NCI-H2029 (cell line): ENCODE results near the gene PPM1F.

ENCODE experiments used
- DNase-seq: peaks from one replicate; lab custom pipeline; 2025; lab: John Stamatoyannopoulos, UW

Gene PPM1F, protein sequence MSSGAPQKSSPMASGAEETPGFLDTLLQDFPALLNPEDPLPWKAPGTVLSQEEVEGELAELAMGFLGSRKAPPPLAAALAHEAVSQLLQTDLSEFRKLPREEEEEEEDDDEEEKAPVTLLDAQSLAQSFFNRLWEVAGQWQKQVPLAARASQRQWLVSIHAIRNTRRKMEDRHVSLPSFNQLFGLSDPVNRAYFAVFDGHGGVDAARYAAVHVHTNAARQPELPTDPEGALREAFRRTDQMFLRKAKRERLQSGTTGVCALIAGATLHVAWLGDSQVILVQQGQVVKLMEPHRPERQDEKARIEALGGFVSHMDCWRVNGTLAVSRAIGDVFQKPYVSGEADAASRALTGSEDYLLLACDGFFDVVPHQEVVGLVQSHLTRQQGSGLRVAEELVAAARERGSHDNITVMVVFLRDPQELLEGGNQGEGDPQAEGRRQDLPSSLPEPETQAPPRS

DNA sequence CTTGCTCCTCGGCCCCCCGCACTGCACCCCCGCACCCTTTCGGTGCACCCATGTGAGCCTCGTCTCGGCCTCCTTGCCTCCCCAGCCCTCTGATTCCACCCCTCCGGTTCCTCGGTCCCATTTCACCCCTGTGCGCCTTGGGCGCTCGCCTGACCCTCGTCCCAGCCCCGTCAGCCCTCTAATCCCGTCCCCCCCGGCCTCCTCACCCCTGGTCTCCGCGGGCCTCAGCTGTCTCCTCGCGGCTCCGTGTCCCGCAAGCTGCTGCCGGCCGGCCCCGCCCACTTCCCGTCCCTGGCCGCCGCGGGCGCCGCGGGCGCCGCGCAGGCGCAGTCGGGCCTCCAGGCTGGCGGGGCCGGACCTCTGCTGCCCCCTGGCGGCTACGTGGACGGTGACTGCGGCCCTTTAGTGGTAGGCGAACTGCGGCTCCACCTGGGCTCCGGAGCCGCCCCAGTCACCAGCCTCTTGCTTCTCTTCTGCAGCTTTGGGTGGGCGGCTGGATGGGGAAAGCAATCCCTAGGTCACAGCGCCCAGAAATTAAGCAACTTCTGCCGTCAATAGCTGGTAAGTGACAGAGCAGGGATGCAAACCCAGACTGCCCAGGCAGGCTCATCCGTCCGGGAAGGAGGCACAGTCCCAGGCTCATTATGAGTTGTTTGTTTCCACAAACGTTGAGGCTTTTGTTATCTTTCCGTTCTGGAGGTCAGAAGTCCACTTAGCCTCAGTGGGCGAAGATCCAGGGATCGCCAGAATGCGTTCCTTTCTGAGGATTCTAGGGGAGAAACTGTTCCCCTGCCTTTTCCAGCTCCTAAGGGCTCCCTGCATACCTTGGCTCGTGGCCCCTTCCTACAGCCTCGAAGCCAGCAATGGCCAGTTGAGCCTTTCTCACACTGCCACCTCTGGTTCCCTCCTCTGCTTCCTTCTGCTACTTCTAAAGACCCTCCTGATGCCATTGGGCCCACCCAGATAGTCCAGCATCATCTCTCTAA lies at the start of gene PPM1F:
TSS of gene PPM1F (minus strand) at position 263 of the 986 bp plus-strand sequence. CDS start 6,800 bp downstream, outside the sequence.
- peak; percentile 67 for DNase-seq

DNA sequence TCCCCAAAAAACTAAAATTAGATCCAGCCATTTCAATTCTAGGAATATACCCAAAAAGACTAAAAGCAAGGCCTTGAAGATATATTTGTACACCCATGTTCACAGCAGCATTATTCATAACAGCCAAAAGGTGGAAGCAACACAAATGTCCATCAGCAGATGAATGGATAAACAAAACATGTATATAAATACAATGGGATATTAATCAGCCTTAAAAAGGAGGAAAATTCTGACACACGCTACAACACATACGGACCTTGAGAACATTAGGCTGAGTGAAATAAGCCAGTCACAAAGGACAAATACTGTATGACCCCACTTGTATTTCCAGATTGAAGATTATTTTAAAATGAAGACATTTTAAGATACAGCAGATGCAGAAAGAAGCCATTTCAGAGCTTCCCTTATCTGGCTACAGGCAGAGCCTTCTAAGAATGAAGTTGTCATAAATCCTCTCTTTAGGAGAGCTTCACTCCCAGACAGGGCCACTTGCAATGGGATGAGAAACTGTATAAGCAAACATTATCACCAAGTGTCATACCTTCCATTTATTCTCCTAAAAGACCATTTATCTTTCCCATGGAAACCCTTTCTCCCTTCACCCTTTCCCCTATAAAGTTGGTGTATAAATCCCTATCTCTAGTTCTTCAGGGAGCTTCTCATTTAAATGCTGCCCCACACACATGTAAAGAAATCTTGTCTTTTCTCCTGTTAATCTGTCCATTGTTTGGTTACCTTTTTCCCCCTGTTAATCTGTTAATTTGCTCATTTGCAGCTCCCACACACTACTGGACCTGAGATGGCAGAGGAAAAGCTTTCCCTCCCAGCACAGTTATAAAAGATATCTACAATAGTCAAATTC lies 49.2 kb upstream of the PPM1F start:
- DNase-seq = no peak

DNA sequence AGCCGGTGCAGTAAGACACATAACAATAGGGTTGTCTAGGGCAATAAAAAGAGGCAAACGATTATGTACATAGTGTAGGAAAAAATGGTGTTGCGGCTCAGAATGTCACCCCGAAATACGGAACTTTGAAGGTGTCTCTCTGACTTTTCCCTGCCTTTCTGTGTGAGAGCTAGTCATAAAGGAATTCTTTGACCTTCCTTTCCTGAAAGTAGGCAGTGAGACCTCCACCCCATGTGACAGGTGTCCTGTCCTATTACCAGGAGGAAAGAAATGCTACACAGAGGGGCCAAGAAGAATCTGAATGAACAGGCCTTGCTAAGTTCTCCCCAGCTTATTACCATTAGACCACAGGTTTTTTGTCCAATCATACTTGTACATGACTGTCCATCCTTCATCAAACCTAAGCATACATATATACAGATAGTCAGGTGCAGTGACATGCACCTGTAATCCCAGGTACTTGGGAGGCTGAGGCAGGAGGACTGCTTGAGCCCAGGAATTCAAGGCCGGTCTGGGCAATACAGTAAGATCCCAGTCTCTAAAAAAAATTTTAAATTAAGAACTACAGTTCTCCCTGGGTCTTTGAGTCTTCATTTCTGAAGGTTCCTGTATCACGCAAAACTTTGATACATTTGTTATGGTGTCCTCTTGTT lies 46.1 kb upstream of the PPM1F start:
- DNase-seq = no peak

DNA sequence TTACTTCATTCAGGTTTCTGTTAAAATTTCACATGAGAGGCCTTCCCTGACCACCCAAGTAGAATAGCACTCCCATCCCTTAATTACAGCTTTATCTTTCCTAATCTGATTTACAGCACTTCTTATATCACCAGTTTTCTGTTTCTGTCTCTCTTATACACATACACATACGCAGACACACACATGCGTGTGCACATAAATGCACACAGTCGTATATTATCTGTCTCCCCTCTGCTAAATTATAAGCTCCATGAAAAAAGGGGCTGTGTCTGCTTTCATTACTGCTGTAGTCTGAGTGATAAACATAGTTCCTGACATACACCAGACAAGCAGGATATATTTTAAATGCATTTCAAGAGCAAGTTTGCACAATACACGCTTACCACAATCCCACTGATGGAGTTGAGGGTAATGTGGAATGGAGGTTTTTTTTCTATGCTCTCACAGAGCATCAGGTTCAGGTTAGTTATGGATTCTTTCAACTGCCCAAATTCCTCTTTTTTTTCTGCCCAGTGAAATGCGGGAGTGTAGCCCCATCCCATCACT lies 43.6 kb upstream of the PPM1F start:
- no peak for DNase-seq

DNA sequence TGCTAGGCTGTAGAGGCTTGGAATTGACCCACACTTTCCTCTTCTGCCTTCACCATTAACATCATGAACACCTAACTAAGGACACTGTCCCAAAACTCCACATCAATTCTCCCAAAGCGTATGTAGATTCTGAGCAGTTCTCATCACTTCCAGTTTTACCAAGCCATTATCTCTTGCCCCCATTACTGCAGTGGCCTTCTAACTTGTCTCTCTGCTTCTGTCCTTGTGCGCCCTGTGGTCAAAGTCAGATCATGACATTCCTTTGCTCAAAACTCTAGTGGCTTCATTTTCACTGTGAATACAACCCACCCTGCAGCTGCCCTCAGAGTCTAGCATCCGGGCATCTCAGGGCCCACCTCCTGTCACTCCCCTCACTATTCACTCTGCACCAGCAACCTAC lies 43.0 kb upstream of the PPM1F start:
- no peak for DNase-seq

DNA sequence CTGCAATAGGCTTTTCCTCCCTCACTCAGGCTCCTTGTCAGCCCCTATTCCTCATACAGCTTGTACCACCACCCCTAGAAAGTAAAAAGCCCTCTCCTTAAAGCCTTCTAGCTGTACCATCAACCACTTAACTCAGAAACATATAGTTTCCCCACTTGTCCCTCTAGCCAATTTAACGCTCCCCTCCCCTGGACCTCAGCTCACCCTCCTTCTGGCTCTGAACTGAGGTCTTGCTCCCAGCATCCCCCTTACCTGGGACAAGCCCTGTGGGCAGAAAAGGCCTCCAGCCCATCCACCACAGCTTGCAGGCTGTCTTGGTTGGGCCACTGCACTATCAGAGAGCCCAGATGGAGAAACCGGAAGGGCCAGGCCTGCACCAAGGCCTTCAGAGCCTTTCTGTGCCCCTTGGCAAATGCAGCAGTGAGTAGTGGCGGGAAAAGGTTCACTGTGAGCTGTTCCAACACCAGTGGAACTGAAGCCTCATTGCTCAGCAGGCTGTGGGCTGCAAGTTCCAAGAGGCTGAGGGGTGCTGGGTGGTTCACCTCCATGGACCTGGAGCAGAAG lies 42.3 kb upstream of the PPM1F start:
- no peak for DNase-seq

DNA sequence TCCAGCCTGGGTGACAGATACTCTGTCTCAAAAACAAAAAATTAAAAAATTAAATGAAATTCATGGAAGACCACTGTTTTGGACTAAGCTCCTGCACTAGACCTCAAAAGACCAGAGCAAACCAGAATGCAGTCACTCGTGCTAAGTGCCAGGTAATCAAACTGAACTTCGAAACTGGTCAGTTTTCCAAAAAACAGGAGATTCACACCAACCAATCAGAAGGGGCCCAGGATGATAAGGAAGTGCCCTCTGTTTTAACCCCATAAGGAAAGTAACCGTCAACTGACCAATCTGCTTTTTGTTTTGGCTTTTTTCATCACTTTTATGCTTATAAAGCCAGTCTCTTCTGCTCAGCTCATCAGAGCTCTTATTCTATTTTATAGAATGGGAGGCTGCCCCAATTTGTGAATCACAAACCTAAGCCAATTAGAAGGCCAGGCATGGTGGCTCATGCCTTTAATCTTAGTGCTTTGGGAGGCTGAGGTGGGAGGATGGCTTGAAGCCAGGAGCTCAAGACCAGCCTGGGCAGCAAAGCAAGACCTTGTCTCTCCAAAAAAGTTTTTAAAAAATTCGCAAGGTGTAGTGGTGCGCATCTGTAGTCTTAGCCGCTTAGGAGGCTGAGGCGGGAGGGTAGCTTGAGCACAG lies 40.1 kb upstream of the PPM1F start:
- no peak for DNase-seq

DNA sequence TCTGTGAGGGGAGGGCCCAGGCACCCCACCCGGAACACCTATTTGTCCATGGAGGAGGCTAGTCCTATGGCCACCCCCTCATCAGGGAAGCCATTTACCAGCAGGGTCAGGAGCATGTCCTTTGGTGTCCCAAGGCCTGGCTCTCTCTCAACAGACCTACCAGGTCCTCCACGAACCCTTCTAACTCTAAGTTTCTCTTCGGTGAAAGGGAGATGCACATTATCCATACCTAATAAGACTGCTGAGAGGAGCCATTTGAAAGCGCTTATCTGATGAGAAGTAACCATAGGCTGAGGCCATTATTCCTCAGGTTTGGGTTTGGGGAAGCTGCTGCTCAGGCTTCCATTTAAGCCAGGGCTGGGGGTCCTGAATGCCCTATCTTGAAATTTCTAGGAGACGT lies 39.1 kb upstream of the PPM1F start:
- no peak for DNase-seq

DNA sequence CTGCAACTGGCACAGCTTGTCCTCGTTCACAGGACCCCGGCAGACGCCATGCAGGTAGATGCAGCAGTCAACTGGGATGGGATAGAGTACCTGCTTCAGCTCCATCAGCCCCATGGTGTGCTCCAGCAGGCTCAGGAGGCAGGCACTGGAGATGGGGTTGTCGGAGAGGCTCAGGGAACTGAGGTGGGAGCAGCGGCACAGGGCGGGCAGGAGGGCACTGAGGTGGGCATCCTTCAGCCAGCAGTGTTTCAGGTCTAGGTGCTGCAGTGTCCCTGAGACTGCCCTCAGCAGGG lies 38.6 kb upstream of the PPM1F start:
- DNase-seq = no peak

DNA sequence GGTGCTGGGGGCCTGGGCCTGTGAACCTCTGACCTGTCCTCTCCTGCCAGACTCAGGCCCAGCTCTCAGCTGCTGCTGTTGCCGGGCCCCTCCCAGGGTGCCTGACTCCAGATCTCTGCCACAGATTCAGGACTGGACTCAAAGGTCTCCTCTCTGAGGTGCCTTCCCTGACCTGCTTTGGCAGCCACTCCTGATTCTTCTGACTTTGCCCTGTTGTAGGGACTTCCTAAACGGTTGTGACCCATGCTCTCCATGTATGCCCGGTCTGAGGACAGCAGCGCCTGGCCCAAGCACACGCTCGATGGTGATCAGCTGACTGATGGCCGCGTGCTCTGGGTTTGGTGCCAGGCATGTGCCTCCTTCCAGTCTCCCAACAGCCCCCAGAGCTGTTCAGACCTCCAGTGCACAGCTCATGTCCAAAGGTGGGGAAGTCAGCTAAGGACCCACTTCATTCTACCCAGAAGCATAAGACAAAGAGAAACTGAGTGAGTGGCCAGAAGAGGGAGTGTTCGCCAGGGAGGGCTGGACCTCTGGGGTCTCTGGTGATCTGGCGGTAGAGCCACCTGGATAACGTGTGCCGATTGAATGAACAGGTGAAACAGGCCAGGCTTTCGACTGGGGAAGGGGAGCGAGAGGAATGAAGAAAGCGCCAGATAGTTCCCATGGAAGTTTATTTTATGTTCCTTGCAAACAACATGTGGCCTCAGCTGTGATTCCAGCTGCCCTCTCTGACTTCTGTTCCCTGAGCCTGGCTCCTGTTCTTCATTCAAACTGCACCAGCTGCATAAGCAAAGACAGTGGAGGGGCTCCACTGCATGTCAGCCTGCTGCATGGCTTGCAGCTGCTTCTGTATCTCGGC lies 38.0 kb upstream of the PPM1F start:
- no peak for DNase-seq

DNA sequence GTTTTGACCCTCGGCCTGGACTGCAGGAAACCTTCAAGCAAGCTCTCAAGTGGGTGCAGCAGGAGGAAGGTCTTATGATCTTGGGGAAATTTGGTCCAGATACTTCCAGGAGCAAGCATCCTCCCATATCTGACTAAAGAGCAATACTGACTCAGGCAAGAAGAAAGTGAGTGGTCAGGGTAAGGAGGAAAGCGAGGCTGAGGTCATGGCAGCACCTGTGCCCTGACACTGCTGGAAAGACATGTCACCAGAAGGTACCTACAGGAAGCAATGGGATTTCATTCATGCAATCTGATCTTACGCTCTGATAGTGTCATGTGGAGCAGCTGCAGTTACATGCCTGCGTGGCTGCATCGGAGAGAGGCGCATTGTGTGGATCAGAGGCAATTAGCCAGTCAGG lies 36.4 kb upstream of the PPM1F start:
- no peak for DNase-seq

DNA sequence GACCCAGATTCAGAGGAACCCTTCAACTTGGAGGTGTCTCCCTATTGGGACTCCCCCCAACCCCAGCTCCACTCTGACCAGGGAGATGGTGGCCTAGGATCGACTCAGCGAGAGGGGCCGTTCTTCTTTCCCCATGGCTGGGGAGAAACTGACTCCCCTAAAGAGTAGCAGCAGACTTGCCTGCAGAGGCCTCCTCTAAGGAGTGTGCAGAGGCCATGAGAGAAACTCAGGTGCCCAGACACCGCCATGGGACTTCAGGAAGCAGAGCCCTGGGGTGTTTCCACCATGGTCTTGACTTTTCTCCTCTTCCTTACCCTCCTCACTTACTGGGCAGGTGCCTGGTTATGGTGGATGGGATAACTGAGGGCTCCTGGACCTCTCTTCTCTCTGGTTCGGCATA lies 32.6 kb upstream of the PPM1F start:
- DNase-seq = no peak

DNA sequence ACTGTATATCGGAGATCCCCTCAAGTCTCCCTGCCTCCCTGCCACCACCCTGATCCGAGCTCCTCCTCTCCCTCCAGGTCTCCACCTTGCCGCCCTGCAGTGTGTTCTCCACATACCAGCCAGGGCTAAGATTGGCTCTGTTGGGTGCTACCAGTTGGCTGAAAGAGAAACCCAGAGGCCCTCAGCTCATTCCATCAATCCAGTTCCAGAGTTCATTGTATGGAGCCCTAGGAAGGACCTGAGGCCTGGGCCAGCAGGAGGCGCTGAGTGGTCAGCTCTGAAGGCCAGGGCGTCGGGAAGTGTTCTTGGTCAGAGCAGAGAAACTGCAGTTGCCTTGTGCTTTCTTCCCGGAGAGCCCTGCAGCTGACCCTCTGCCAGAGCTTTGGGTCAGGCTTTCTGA lies 32.1 kb upstream of the PPM1F start:
- no peak for DNase-seq

DNA sequence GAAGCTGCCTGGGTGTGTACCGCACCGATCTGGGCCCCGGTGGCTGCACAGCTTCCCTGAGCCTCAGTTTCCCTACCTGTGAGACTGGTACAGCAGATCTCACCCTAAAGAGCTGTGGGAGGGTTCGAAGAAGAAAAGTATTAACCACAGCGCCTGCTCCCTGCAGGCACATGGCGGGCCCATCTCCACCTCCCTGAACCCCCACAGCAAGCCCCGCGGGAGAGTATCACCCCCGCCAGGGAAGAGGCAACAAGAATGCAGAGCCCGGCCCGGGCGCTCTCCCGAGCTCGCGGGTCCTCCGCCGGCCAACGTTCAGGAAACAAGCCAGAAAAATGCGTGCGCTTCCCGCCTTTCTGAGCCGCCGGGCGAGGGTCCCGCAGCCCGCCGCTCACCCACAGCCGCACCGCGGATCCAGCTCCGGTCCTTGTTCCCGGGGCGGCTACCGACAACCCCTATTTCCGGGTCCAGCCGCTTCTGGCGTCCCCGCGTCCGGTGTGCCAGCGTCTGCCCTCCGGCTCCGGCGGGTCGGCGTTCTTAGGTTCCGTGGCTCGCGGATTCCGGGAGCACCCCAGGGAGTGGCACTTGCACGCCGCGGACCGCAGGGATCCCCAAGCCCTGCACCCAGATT lies 29.8 kb upstream of the PPM1F start, which contains the start of gene TOP3B:
TSS of gene TOP3B (minus strand) at position 450 of the 628 bp plus-strand sequence. CDS start 7,078 bp downstream, outside the sequence.
- peak; percentile 49 for DNase-seq

DNA sequence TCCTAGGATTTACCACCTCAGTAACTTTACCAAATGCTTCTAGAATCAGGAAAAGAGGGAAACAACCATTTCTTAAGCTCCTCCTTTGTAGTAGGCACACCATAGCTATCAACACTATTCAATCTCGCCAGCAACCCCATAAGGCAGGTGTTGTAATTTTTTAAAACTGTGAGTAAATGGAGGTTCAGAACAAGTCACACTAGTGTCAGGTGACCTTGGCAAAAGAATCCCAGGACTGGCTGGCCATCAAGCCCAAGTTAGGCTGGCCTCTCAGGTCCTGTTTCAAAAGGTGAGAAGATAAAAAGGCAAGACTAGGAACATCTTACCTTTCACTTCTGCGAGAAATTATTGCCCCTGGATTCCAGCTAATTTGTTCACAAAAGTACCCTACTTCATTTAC lies 29.2 kb upstream of the PPM1F start:
- no peak for DNase-seq

DNA sequence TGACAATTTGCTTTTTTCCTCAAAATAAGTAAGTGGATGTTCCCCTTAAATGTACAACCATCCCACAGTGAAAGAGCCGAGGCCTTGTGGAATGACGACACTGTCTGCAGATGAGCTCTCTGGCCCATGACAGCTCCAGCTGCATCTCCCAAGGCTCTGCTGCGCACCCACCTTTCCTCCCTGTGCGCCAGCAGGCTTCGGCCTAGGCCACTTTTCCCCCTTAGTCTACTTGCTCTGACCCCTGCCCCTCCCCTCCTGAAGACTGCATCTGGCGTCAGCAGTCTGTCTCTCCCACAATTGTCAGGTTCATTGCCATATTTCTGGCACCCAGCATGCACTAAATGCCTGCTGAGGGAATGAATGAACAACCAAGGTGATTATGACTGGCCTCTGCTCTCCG lies 27.9 kb upstream of the PPM1F start:
- no peak for DNase-seq

DNA sequence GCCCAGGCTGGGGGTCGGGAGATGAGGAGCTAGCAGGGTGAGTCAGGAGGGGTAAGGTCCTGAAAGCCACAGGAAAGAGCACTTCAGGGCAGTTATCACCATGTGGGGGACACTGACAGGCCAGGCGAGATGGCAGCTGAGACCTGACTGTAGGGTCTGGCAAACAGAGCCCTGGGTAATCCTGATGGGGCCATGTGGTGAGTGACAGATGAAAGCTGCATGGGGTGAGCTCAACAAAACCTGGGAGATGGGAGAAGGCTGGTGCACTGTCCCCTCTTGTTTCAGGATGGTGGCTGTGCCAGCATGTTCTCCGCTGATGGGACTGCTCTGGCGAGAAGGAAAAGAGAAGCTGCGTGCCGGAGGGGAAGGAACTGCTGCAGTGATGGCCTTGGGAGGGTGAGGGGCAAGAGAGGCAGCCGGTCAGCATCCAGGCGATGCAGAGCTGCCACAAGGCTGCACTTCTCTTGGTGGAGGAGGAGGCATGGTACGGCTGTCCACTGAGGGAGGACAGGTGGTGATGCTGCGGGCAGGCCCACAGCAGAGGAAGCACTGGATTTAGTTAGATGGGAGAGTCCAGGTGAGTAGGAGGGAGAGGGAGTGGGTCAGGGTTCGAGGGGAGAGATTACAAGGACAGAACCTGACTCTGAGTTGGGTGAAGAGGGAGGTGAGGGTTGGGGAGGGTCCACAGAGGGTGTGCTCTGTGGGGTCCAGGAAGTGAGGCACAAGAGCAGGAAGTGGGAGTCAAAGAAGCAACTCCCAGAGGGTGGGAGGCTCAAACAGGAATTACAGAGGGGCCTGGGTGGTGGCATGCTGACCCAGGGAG lies 26.1 kb upstream of the PPM1F start:
- DNase-seq = no peak

DNA sequence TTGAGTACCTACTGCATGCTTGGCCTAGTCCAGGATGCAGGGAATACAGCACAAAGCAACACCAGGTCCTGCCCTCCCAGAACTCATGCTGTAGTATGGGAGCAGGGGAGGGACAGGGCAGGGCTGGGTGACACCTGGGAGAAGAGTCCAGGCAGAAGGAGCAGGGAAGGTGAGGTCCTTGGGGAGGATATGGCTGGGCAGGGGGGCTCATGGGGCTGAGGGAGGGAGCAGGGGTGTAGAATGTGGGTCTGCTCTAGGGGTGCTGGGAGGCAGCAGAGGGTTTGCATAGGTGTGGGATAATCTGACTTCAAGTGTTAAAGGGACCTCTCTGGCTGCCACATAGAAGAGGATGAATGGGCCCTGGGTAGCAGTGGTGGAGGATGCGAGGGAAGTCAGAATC lies 25.2 kb upstream of the PPM1F start:
- no peak for DNase-seq
